GM20000 (cell line): ENCODE results near the gene GDF11.

ENCODE experiments used
- DNase-seq: peaks from one replicate; pipeline ENCODE4 v3.0.0; 2012; ENCODE audit warnings: low spot score
- TF ChIP-seq, protein P1 (sequence below): IDR thresholded peaks from 2 replicates; pipeline ENCODE4 v1.5.1; 2012; ENCODE audit warnings: mild to moderate bottlenecking, control low read depth; ENCODE audit errors: extremely low read depth, missing control alignments

Gene GDF11

GRCh38 chr12:55797068-55797467, 54.1 kb downstream of the GDF11 start:
- DNase-seq: peak; percentile 12
- TF ChIP-seq, protein P1, sequence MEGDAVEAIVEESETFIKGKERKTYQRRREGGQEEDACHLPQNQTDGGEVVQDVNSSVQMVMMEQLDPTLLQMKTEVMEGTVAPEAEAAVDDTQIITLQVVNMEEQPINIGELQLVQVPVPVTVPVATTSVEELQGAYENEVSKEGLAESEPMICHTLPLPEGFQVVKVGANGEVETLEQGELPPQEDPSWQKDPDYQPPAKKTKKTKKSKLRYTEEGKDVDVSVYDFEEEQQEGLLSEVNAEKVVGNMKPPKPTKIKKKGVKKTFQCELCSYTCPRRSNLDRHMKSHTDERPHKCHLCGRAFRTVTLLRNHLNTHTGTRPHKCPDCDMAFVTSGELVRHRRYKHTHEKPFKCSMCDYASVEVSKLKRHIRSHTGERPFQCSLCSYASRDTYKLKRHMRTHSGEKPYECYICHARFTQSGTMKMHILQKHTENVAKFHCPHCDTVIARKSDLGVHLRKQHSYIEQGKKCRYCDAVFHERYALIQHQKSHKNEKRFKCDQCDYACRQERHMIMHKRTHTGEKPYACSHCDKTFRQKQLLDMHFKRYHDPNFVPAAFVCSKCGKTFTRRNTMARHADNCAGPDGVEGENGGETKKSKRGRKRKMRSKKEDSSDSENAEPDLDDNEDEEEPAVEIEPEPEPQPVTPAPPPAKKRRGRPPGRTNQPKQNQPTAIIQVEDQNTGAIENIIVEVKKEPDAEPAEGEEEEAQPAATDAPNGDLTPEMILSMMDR: no peak

GRCh38 chr12:55797550-55797949, 54.6 kb downstream of the GDF11 start:
- TF ChIP-seq, protein P1: no peak
- no peak for DNase-seq
